ENCODE data around the gene ZNF256. TPM values are rescaled to one million over a fixed set of nuclear protein-coding genes. Genes with fewer than 3 reads are reported as not detected.

The ZNF256 gene
- total and polyA plus RNA-seq, 9 of the 15 experiments (the other 6 are each of a cell fraction or from before 2014, with no cell fraction given): 0.07 to 0.36 (median 0.21) TPM; not detected in 1

DNA sequence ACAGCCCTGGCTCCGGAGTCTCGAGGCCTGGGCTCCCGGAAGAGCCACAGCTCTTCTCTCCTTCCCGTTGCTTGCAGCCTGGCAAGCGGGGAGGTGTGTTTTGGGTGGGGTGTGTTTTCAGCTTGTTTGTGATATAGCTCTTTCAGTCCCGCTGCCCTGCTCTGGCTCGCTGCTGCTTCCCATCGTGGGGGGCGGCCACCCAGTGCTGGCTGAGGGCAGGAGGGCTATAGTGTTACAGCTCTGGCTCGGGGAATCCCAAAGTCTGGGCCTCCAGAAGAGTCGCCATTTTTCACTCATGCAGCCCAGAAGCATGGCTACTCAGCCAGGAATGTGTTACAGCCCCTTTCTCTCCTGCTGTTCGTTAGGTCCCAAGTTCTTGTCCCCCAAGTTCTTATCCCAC is 2.2 kb upstream of the ZNF256 start (continued):
- TF ChIP-seq ETV6 (IDR thresholded peaks at IDR 0.05; ENCODE audit: borderline replicate concordance in 1 of 2, low read depth in 2 of 2, low read length in 1 of 2) (no peak), ETV6 (CRISPR knock-in tag; IDR thresholded peaks at IDR 0.05; ENCODE audit: borderline replicate concordance) (no peak), ZNF253 (CRISPR knock-in tag; conservative IDR thresholded peaks at IDR 0.05) (no peak), MYBL2 (IDR thresholded peaks at IDR 0.05; ENCODE audit: low read depth) (no peak), MYBL2 (CRISPR knock-in tag; IDR thresholded peaks at IDR 0.05; ENCODE audit: borderline replicate concordance) (no peak), SIN3B (IDR thresholded peaks at IDR 0.05; ENCODE audit: low read depth) (no peak), NFIX (CRISPR knock-in tag; IDR thresholded peaks at IDR 0.05; ENCODE audit: low read depth) (no peak)

DNA sequence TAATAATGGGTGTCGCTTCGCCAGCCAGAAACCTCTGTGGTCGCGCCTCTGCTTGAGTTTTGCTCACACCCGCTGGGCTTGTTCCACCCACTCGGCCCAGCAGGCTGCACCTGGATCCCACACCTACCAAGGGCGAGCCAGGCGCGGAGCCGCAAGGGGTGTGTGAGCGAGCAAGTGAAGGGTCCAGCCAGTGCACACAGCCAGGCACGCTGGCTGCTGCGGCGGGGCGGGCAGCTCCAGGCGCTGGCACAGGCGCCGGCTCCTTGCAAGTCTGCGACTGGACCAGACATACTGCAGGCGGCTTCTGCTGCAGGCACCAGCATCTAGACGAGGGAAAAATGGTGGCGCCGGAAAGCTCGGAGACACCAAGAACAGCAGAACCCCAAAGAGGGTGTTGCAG is 1.8 kb upstream of the ZNF256 start:
- Histone ChIP-seq H3K4me1 (replicated peaks in 1 of 2; ENCODE audit: control insufficient read depth in 2 of 2, insufficient read depth in 2 of 2, low read length in 2 of 2) (no peaks in the 10 kb centered on the region), H3K4me2 (ENCODE audit: insufficient read depth, low read length) (no peak overlapping the region), H3K27me3 (ENCODE audit: control insufficient read depth in 2 of 2, insufficient read depth in 2 of 2, low read length in 2 of 2) (no peaks in the 10 kb centered on the region), H3K9ac (ENCODE audit: insufficient read depth in 1 of 2, low read depth in 2 of 2, low read length in 2 of 2) (no peak overlapping the region), H3K4me3 (no peak overlapping the region), H4K20me1 (replicated peaks; ENCODE audit: control insufficient read depth, insufficient read depth, low read length) (no peaks in the 10 kb centered on the region), H2AFZ (ENCODE audit: low read depth, low read length) (no peak overlapping the region), H3K9me3 (replicated peaks; ENCODE audit: control insufficient read depth, insufficient read depth, low read depth, low read length) (no peaks in the 10 kb centered on the region; the same call in 1 of the 2 replicates), H3K27ac (ENCODE audit: extremely low read depth, low read depth, low read length) (no peak overlapping the region), H3K36me3 (ENCODE audit: control insufficient read depth, insufficient read depth, low read length) (no peaks in the 10 kb centered on the region), H3K9me1 (ENCODE audit: control insufficient read depth, insufficient read depth, low read length) (no peaks in the 10 kb centered on the region), H3K79me2 (ENCODE audit: control insufficient read depth, insufficient read depth, low read length) (no peaks in the 10 kb centered on the region)
- no peak for FAIRE-seq
- in situ Hi-C loops (cut with MboI) (no loop called here), intact Hi-C loops (cut with micrococcal nuclease) (no loop called here)
- ChIA-PET POLR2A (interaction anchor here (0.8 kb wide), 1 partner anchor 930 kb away, joined by 3 read pairs; no protein-coding TSS in a partner anchor), CTCF (ENCODE audit: low intra/inter-chr PET ratio) (no interaction called here)
- DNase-seq (ENCODE audit: extremely low read depth in 1 of 4, low spot score in 3 of 4): no peak
- WGBS (ENCODE audit: insufficient coverage, low coverage, missing lambda C conversion rate): 22% methylated on average over 24 of the region's 24 CpGs
- BruUV-seq (replicated peaks): no TSS peak
- ATAC-seq: no peak
- TF ChIP-seq GABPB1 (CRISPR knock-in tag; IDR thresholded peaks at IDR 0.05): no peak
- no peak for TF ChIP-seq ZNF232 (CRISPR knock-in tag; IDR thresholded peaks at IDR 0.05)
- TF ChIP-seq SMAD1 (IDR thresholded peaks at IDR 0.05; ENCODE audit: low read depth, low read length, partially characterized antibody): no peak
- TF ChIP-seq MAFF (IDR thresholded peaks at IDR 0.05; ENCODE audit: low read length): no peak
- TF ChIP-seq DPF2 (IDR thresholded peaks at IDR 0.05): no peak
- TF ChIP-seq ZNF780A (CRISPR knock-in tag; IDR thresholded peaks at IDR 0.05): no peak
- TF ChIP-seq ZBTB7A (IDR thresholded peaks at IDR 0.05; ENCODE audit: borderline replicate concordance, control insufficient read depth, low read depth, low read length): no peak
- no peak for TF ChIP-seq DMBX1 (CRISPR knock-in tag; IDR thresholded peaks at IDR 0.05; ENCODE audit: borderline replicate concordance)
- no peak for TF ChIP-seq ZNF212 (CRISPR knock-in tag; IDR thresholded peaks at IDR 0.05)
- TF ChIP-seq, protein P1, sequence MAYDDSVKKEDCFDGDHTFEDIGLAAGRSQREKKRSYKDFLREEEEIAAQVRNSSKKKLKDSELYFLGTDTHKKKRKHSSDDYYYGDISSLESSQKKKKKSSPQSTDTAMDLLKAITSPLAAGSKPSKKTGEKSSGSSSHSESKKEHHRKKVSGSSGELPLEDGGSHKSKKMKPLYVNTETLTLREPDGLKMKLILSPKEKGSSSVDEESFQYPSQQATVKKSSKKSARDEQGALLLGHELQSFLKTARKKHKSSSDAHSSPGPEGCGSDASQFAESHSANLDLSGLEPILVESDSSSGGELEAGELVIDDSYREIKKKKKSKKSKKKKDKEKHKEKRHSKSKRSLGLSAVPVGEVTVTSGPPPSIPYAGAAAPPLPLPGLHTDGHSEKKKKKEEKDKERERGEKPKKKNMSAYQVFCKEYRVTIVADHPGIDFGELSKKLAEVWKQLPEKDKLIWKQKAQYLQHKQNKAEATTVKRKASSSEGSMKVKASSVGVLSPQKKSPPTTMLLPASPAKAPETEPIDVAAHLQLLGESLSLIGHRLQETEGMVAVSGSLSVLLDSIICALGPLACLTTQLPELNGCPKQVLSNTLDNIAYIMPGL (CRISPR knock-in tag; IDR thresholded peaks at IDR 0.05): no peak
- TF ChIP-seq HOXB6 (CRISPR knock-in tag; IDR thresholded peaks at IDR 0.05; ENCODE audit: borderline replicate concordance): no peak
- TF ChIP-seq, protein P2, sequence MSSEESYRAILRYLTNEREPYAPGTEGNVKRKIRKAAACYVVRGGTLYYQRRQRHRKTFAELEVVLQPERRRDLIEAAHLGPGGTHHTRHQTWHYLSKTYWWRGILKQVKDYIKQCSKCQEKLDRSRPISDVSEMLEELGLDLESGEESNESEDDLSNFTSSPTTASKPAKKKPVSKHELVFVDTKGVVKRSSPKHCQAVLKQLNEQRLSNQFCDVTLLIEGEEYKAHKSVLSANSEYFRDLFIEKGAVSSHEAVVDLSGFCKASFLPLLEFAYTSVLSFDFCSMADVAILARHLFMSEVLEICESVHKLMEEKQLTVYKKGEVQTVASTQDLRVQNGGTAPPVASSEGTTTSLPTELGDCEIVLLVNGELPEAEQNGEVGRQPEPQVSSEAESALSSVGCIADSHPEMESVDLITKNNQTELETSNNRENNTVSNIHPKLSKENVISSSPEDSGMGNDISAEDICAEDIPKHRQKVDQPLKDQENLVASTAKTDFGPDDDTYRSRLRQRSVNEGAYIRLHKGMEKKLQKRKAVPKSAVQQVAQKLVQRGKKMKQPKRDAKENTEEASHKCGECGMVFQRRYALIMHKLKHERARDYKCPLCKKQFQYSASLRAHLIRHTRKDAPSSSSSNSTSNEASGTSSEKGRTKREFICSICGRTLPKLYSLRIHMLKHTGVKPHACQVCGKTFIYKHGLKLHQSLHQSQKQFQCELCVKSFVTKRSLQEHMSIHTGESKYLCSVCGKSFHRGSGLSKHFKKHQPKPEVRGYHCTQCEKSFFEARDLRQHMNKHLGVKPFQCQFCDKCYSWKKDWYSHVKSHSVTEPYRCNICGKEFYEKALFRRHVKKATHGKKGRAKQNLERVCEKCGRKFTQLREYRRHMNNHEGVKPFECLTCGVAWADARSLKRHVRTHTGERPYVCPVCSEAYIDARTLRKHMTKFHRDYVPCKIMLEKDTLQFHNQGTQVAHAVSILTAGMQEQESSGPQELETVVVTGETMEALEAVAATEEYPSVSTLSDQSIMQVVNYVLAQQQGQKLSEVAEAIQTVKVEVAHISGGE (CRISPR knock-in tag; IDR thresholded peaks at IDR 0.05): no peak

Measured in K562 (cell line).